NAMALWA (cell line): ENCODE measurements around the gene CHST15.

Source experiments
- DNase-seq: peaks from one replicate; pipeline ENCODE4 v3.0.0-alpha.2; 2015; ENCODE audit warnings: low spot score

The CHST15 gene

DNA sequence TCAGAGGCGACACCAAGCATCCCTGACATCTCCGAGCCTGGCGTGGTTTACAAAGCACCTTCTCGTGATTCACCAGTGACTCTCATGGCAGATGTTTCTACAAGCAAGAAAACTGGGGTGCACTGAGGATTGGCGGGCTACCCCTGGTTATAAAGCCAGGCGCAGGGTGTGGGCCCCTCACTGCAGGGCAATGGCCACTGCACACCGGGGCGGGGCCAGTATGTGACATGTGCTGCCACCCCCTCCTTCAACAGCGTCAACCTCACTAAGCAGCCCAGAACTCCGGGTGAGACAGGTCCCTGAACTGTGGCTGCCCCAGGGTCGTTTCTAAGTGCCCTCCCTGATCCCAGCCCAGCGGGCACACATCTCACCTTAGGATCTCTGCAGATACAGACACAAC lies 63.8 kb downstream of the CHST15 start:
- no peak for DNase-seq

GRCh38 chr10:124028700-124029480 lies 64.5 kb downstream of the CHST15 start:
- no peak for DNase-seq

DNA sequence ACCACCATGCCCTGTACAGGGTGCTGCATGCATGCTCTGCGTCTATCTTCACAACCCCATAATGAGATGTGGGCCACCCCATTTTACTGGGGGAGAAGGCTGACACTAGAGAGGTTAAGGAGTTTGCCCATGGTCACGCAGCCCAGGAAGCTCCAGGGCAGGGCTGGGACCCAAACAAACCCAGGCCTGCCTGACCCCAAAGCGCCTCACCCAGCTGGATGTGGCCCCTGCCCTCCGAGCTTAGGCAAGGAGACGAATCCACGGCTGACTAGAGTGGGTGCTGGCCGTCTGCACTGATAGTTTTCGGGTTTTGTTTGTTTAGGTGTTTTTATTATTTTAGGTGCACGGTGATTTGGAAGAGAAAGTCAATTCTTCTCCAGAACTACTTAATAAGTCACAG lies 65.7 kb downstream of the CHST15 start:
- no peak for DNase-seq

- DNase-seq = no peak
These were observed 66.3 kb downstream of the CHST15 start for GRCh38 chr10:124027031-124027611.

DNA sequence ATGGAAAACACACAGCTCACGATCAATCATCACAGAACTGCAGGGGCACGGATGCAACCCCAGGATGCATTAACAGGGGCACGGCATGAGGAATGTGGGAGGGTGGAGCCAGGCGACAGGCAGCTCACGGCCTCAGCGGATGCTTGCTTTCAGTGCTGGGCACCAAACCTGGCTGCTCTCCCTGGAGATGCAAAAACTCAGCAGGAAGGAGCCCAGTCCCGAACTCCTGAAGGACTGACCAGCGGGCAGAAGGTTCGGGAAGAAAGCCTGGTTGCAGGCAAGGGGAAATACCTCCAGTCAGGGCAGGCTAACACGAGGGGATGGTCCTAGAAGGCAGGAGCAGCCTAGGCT lies 66.8 kb downstream of the CHST15 start:
- no peak for DNase-seq

- DNase-seq = peak; percentile 38
These were observed 67.5 kb downstream of the CHST15 start for GRCh38 chr10:124025660-124026588.

- DNase-seq = no peak
These were observed 68.2 kb downstream of the CHST15 start for GRCh38 chr10:124025152-124025551.

DNA sequence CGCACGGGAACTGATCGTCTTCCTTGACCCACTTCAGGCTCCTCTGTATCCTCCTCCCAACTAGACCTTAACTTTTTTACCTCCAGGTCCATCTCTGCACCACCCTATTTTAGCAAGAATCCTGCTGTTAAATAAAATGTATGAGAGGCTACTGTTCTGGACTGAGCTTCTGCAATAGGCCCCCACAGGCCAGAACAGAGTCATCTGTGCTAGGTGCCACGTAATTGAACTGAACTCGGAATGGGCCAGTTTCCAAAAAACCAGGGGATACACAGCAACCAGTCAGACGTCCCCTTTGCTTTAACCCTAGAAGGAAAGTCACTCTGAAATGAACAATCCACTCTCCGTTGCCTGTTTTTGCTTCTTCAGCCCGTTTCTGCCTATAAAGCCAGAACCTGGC lies 71.3 kb downstream of the CHST15 start:
- DNase-seq = no peak

DNA sequence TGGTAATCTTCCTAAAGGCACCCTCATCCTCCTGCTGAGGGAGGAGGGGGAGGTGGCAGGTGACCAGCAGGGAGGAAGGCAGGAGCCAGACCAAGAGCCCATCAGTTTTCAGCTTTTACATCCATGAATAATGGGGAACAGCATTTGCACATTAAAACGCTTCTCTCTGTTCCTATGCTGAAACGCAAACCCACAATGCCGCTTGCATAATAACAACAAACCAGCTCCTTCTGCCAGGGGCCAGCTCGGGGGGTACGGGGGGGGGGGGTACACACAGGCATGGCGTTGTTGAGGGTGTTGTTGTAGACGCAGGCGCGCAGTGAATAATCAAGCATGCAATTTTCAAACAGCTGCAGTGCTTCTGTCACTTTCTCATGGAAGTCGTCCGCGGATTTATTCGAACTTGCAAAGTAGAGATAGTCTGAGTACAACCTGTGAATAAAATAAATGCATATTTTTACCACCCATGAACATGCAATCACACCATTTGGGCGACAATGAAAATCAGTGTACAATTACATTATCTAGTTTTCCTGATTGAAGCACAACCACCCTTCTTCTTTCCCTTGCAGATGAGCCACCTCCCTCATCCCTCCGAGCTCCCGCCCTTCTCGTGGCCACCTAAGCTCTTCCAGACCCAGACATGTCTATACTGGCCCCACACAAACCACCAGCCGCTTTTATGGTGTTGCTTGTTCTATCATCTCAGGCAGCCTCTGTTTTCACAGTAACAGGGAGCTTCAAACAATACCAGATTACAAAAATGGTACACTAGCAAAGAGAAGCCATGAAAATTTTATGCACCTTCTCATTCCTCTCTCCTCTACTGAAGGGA lies 72.2 kb downstream of the CHST15 start:
- DNase-seq = no peak

GRCh38 chr10:124019886-124020797 lies 73.3 kb downstream of the CHST15 start:
- no peak for DNase-seq

DNA sequence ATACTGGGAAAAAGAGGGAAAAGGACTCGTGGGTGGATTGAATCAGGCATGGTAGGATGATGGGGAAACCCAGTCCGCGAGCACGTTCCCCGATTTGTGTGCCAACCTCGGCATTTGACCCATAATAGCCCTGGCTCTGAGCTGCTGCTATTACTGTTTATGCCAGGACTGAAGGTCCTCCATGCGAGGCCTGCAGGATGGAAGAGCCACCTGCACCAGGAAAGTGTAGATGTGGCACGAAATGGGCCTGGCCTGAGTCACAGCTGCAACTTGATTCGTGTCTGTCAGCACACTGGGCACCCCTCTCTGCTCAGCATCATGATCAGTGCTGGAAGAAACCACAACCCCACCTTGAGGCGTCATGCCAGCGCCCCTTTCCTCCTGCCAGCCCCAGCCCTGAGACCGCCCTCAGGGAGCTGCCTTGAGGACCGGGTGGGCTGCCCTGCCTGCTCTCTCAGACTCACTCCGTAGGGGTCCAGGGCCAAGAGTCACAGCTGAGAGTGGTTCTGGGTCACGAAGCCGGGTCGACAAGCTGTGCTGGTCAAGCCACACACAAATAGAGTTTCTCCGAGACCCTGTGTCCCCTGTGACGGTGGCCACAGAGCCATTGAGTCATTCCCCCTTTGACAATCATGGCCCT lies 74.4 kb downstream of the CHST15 start:
- no peak for DNase-seq

DNA sequence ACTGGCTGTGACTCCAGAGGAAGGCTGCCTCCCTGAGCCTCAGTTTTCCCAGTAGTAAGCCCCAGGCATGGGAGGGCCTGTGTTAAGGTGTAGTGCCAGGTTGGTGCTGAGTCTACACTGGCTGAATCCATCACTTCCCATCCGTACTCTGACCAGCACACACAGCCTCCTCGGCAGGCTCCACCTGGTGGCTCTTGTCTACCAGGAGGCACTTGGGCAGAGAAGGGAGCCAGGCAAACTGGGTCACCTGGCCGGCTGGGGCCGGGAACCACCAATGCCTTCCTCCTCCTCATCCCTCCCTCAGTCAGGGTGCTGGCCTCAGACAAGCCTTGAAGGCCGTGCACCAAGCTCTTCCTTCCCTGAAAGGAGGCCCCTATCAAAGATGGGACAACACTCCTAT lies 75.7 kb downstream of the CHST15 start:
- no peak for DNase-seq

GRCh38 chr10:124016804-124017375 lies 76.5 kb downstream of the CHST15 start:
- no peak for DNase-seq

DNA sequence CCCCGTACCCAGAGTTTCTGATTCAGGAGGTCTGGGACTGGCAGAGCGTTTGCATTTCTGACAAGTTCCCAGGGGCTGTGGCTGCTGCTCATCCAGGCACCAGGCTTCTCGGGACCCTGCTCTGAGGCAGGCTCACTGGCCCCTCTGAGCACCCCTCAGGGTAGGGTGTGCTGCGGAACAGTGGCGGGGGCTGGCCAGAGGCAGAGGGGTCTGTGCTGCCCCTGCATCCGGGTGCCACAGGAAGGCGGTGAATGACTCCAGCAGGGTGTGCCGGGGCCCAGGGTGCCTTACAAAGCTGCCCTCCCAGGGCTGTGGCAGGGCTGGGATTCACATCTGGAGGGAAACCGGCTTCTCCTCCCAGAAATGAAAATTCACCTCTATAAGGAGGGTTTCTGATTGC lies 77.4 kb downstream of the CHST15 start:
- no peak for DNase-seq

DNA sequence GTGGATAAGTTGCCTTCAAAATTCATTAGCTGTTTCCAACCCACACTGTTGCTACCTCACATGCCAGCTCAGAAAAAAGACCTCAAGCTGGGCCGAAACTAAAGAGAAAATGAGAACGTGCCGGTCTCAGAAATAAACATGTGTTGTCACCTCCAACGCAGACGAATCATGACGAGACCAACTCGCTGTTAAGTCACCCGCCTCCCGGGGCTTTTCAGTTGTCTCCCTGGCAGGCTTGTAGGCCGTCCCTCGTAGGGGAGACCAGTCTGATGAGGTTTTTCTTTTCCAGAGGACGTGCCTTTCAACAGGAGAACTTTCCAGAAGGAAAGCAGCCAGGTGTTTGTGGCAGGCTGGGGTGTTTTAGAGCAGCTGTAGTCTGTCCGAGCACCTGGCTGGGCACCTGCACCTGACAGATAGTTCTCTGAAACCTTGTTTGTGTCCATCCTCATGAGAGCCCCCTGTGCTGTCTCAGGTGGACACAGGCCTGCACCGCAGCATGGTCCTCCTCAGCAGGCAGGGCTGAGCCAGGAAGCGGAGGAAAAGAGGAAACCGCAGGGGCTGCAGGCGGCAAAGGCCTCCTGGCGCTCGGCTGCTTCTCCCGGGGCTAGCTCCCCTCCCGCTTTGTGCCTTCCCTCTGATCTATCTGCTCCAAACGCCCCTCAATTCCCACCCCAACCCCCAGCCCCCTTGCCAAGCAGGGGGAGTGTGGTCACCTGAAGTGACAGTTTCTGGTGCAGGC lies 78.8 kb downstream of the CHST15 start:
- no peak for DNase-seq

GRCh38 chr10:124013916-124014315 lies 79.5 kb downstream of the CHST15 start:
- no peak for DNase-seq

- DNase-seq = no peak
These were observed 80.4 kb downstream of the CHST15 start for GRCh38 chr10:124012991-124013390.

DNA sequence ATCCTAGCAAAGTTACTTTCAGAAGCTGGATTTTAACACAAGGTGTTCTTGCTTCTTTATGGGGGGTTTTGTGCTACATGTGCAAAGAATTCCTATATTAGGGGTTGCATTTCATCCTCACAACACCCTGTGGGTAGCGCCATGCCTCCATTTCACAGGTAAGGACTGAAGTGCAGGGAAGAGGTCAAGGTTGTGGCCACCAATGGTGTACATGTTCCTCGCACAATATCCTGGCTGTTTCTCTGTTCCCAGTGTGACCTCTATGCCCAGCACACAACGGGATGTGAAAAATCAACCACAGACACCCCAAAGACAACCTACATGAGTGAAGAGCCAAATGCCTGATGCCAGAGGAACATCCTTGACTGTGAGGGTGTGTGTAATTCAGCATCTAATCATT lies 80.8 kb downstream of the CHST15 start:
- DNase-seq = no peak

- no peak for DNase-seq
These were observed 81.3 kb downstream of the CHST15 start for GRCh38 chr10:124012066-124012465.
